ENCODE measurements around the gene PTPRK.

PTPRK gene

GRCh38 chr6:128554302-128554701 lies 33.9 kb upstream of the PTPRK start:
- no peaks in the 10 kb centered on the region for H3K36me3 ChIP-seq
- H3K4me3 ChIP-seq (ENCODE audit: low read depth, low read length): no peak overlapping the region
- H3K4me1 ChIP-seq: no peaks in the 10 kb centered on the region
- no peaks in the 10 kb centered on the region for H3K9me3 ChIP-seq
- DNase-seq: no peak
- TF ChIP-seq CTCF (IDR thresholded peaks at IDR 0.05; ENCODE audit: low read depth, low read length): peak; percentile 44
- no peaks in the 10 kb centered on the region for H3K27me3 ChIP-seq

GRCh38 chr6:128541261-128541660 lies 20.9 kb upstream of the PTPRK start:
- DNase-seq: no peak
- Histone ChIP-seq H3K4me3 (ENCODE audit: low read depth, low read length) (no peak overlapping the region), H3K4me1 (no peaks in the 10 kb centered on the region), H3K36me3 (no peaks in the 10 kb centered on the region), H3K9me3 (no peaks in the 10 kb centered on the region), H3K27me3 (no peaks in the 10 kb centered on the region)
- no peak for TF ChIP-seq CTCF (IDR thresholded peaks at IDR 0.05; ENCODE audit: low read depth, low read length)

- Histone ChIP-seq H3K36me3 (no peaks in the 10 kb centered on the region), H3K27me3 (no peaks in the 10 kb centered on the region), H3K4me3 (ENCODE audit: low read depth, low read length) (no peak overlapping the region), H3K9me3 (no peaks in the 10 kb centered on the region), H3K4me1 (no peaks in the 10 kb centered on the region)
- TF ChIP-seq CTCF (IDR thresholded peaks at IDR 0.05; ENCODE audit: low read depth, low read length): no peak
- no peak for DNase-seq
Measured at GRCh38 chr6:128538763-128539162, 18.4 kb upstream of the PTPRK start.

GRCh38 chr6:128532827-128533226 lies 12.4 kb upstream of the PTPRK start:
- TF ChIP-seq CTCF (IDR thresholded peaks at IDR 0.05; ENCODE audit: low read depth, low read length): no peak
- Histone ChIP-seq H3K27me3 (no peaks in the 10 kb centered on the region), H3K4me1 (no peaks in the 10 kb centered on the region), H3K9me3 (no peaks in the 10 kb centered on the region), H3K4me3 (ENCODE audit: low read depth, low read length) (no peak overlapping the region), H3K36me3 (no peaks in the 10 kb centered on the region)
- DNase-seq: no peak

GRCh38 chr6:128532136-128532535 lies 11.7 kb upstream of the PTPRK start:
- no peak for TF ChIP-seq CTCF (IDR thresholded peaks at IDR 0.05; ENCODE audit: low read depth, low read length)
- Histone ChIP-seq H3K9me3 (no peaks in the 10 kb centered on the region), H3K36me3 (no peaks in the 10 kb centered on the region), H3K4me3 (ENCODE audit: low read depth, low read length) (no peak overlapping the region), H3K4me1 (no peaks in the 10 kb centered on the region), H3K27me3 (no peaks in the 10 kb centered on the region)
- DNase-seq: no peak

GRCh38 chr6:128531696-128532095 lies 11.3 kb upstream of the PTPRK start:
- no peak overlapping the region for H3K4me3 ChIP-seq (ENCODE audit: low read depth, low read length)
- TF ChIP-seq CTCF (IDR thresholded peaks at IDR 0.05; ENCODE audit: low read depth, low read length): no peak
- H3K9me3 ChIP-seq: no peaks in the 10 kb centered on the region

More at GRCh38 chr6:128531696-128532095, 11.3 kb upstream of the PTPRK start:
- Histone ChIP-seq H3K4me1 (no peaks in the 10 kb centered on the region), H3K36me3 (no peaks in the 10 kb centered on the region), H3K27me3 (no peaks in the 10 kb centered on the region)
- DNase-seq: no peak

All from BE2C (cell line).